ENCODE results near the gene CDK15.

The CDK15 gene

GRCh38 chr2:201852462-201852861 lies 46.1 kb downstream of the CDK15 start:
- no peak overlapping the region for H2AFZ ChIP-seq
- H3K9ac ChIP-seq = no peak overlapping the region
- no peaks in the 10 kb centered on the region for H3K4me1 ChIP-seq
- H3K27ac ChIP-seq = no peak overlapping the region
- no peak overlapping the region for H3K4me3 ChIP-seq (ENCODE audit: low read depth, low read length)
- H3K36me3 ChIP-seq (ENCODE audit: control insufficient read depth, insufficient read depth, low read length) = no peaks in the 10 kb centered on the region
- no peaks in the 10 kb centered on the region for H3K9me3 ChIP-seq (ENCODE audit: control insufficient read depth, low read length)
- H3K27me3 ChIP-seq (ENCODE audit: control insufficient read depth, insufficient read depth, low read length) = no peaks in the 10 kb centered on the region
- H3K79me2 ChIP-seq = no peaks in the 10 kb centered on the region
- no peak overlapping the region for H3K4me2 ChIP-seq (ENCODE audit: low read length)
- no peak for TF ChIP-seq CTCF (IDR thresholded peaks at IDR 0.05)

GRCh38 chr2:201852878-201853415 lies 46.6 kb downstream of the CDK15 start:
- Histone ChIP-seq H3K4me3 (ENCODE audit: low read depth, low read length) (no peak overlapping the region), H3K4me1 (no peaks in the 10 kb centered on the region), H3K9me3 (ENCODE audit: control insufficient read depth, low read length) (no peaks in the 10 kb centered on the region), H2AFZ (no peak overlapping the region), H3K4me2 (ENCODE audit: low read length) (no peak overlapping the region), H3K27me3 (ENCODE audit: control insufficient read depth, insufficient read depth, low read length) (no peaks in the 10 kb centered on the region), H3K27ac (no peak overlapping the region), H3K9ac (no peak overlapping the region), H3K36me3 (ENCODE audit: control insufficient read depth, insufficient read depth, low read length) (no peaks in the 10 kb centered on the region), H3K79me2 (no peaks in the 10 kb centered on the region)
- TF ChIP-seq CTCF (IDR thresholded peaks at IDR 0.05) = no peak

- no peak for TF ChIP-seq CTCF (IDR thresholded peaks at IDR 0.05)
- H3K9ac ChIP-seq = no peak overlapping the region
- H3K27me3 ChIP-seq (ENCODE audit: control insufficient read depth, insufficient read depth, low read length) = no peaks in the 10 kb centered on the region
- no peaks in the 10 kb centered on the region for H3K79me2 ChIP-seq
- no peak overlapping the region for H2AFZ ChIP-seq
- H3K4me1 ChIP-seq = no peaks in the 10 kb centered on the region
- H3K4me2 ChIP-seq (ENCODE audit: low read length) = no peak overlapping the region
- no peak overlapping the region for H3K4me3 ChIP-seq (ENCODE audit: low read depth, low read length)
- H3K9me3 ChIP-seq (ENCODE audit: control insufficient read depth, low read length) = no peaks in the 10 kb centered on the region
- H3K27ac ChIP-seq = no peak overlapping the region
- H3K36me3 ChIP-seq (ENCODE audit: control insufficient read depth, insufficient read depth, low read length) = no peaks in the 10 kb centered on the region
Observed at GRCh38 chr2:201854221-201854801, 48.0 kb downstream of the CDK15 start.

- no peak overlapping the region for H2AFZ ChIP-seq
- no peaks in the 10 kb centered on the region for H3K4me1 ChIP-seq
- no peak overlapping the region for H3K4me3 ChIP-seq (ENCODE audit: low read depth, low read length)
- no peak overlapping the region for H3K9ac ChIP-seq
- H3K27ac ChIP-seq = no peak overlapping the region
- H3K9me3 ChIP-seq (ENCODE audit: control insufficient read depth, low read length) = no peaks in the 10 kb centered on the region
- no peaks in the 10 kb centered on the region for H3K36me3 ChIP-seq (ENCODE audit: control insufficient read depth, insufficient read depth, low read length)
- H3K27me3 ChIP-seq (ENCODE audit: control insufficient read depth, insufficient read depth, low read length) = no peaks in the 10 kb centered on the region
- H3K79me2 ChIP-seq = no peaks in the 10 kb centered on the region
- TF ChIP-seq CTCF (IDR thresholded peaks at IDR 0.05) = no peak
- H3K4me2 ChIP-seq (ENCODE audit: low read length) = no peak overlapping the region
Observed at GRCh38 chr2:201854841-201855240, 48.5 kb downstream of the CDK15 start.

GRCh38 chr2:201855356-201855755 lies 49.0 kb downstream of the CDK15 start:
- H3K4me2 ChIP-seq (ENCODE audit: low read length) = no peak overlapping the region
- no peaks in the 10 kb centered on the region for H3K4me1 ChIP-seq
- H3K27ac ChIP-seq = no peak overlapping the region
- no peaks in the 10 kb centered on the region for H3K9me3 ChIP-seq (ENCODE audit: control insufficient read depth, low read length)
- no peaks in the 10 kb centered on the region for H3K36me3 ChIP-seq (ENCODE audit: control insufficient read depth, insufficient read depth, low read length)
- no peak overlapping the region for H2AFZ ChIP-seq
- TF ChIP-seq CTCF (IDR thresholded peaks at IDR 0.05) = no peak
- no peak overlapping the region for H3K4me3 ChIP-seq (ENCODE audit: low read depth, low read length)
- no peak overlapping the region for H3K9ac ChIP-seq
- no peaks in the 10 kb centered on the region for H3K79me2 ChIP-seq
- no peaks in the 10 kb centered on the region for H3K27me3 ChIP-seq (ENCODE audit: control insufficient read depth, insufficient read depth, low read length)

All from parathyroid adenoma (tissue), 2 donors.